ENCODE results near the gene TNFRSF21.
"Not testable (repeated sequence)": the region's sequence is repeated elsewhere in the genome, so short reads cannot be mapped to it uniquely, and the experiment has no call there.

TNFRSF21 gene

DNA sequence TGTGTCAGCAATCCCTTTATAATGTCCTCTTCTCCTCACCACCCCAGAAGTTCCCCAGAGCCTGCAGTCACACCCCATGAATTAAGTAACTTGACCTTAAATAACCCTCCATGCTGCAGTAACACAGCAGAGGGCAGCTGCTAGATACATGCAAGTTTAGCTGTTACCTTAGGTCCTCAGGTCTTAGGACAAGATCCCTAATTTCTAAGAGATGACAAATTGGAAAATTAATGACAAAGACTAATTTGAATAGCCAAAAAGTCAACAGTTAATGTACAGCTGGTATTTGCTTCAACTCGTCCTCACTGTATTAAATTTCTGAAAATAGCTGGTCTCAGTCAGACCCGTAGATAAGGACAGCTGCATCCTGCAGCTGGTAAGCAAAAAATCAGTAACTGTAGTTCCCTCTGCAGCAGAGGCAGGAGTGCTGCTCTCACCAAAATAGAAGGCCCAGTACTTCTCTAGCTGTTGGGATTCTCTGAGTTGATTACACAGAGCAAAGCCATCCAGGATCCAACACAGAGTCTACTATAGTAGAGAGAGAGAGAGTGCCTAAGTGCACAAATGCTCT, 62.4 kb downstream of the TNFRSF21 start:
- peak; percentile 9 for DNase-seq

DNA sequence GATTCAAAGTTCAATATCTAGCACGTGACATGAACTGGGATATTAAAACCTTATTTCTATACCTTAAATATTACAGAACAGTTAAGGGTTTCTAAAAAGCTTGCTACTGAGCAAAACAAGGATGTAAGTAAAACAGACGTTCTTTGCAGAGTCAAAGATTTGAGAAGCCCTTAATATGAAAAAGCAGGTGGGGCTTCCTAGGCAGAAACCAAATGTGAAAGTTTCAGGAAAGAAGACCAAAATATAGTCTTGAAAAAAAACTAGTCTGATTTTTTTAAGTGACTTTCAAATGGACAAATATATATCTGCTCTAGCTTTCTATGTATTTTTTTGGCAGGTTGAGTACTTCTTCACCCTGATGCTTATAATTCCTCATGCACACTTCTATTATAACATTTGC, 63.2 kb downstream of the TNFRSF21 start:
- no peak for DNase-seq

DNA sequence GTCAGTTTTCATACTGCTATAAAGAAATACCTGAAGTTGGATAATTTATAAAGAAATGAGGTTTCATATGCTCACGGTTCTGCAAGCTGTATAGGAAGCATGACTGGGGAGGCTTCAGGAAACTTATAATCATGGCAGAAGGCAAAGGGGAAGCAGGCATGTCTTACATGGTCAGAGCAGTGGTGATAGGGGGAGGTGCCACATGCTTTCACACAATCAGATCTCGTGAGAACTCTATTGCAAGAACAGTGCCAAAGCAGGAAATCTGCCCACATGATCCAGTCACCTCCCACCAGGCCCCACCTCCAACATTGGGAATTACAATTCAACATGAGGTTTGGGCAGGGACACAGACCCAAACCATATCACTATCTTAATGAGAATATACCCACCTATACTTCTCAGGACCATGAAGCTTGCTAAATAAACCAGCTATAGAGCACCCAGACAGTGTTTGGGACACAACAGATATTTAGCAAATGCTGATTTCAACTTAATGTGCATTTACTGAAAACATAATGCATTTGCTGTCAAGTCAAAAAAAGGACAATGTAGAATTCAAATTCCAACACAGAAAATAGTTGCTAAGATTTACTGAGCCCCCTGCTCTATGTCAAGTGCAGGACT, 63.8 kb downstream of the TNFRSF21 start:
- no peak for DNase-seq

DNA sequence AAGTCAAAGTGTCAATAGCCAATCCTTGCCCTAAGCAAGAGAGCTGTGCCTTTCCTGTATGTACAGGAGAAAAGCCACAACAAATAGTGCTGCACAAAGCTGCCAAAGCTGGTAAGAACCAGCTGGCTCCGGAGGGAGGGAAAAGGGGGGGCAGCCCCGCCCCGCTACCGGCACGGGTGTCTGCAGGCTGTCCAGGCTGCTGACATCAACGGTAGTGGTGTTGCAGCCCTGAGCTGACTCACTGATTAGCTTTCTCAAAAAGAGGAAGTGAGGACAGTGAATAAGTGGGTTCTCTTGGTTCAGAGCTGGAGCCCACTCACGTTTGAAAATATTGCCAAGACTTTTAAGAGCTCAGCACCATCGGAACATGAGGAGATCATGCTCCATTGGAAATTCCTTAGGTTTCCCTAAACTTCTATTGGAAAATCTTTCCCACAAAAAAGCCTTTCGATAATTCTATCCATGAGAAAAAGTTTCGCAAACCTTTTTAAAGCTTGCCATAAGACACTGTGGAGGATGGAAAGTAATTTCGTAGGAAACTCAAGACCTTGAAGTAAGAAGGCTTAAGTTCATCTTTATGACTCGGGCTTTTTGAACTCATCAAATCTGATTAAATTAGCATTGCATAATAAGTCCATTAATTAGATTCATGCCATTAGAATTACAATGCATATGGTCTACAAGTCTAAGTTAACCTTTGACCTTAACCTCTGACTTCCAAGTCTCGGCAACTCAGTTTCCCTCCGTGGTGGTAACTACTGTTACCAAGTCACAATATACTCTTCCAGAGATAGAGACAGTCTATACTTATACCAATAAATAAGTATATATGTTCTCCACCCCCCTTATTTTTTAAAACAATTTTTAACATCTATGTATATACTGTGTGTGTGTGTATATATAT, 67.0 kb downstream of the TNFRSF21 start:
- no peak for DNase-seq

DNA sequence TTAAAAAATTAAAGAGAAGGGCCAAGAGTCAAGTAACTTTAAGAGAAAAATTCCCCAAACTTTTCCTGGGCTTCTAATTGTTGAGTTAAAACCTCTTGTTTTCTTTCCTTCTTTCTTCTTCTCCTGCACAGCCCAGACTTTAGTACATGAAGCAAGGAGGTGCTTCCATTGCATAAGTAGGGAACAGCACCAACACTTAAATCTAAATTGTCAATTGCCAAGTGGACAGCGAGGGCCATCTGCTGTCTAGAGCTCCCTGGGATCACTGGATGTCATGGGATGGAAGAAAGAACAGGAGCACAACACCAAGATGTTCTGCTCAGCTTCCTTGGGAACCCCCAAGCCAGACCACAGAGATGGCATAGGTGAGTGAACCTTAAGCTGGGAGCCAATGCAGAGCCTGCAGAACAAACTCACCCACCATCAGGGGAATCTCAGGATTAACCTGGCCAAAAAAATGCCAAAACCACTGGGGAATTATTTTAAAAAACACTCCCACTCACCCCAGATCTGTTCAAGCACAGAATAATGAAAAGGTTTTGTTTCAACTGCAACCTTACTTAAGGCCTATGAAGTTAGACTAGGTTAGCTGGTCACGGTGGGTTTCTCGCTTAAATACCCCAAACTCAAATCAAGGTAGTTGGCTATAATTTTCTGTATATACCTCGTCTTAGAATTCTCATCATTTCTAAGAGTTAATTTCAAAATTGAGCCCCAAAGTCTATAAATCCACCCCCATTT, 67.8 kb downstream of the TNFRSF21 start:
- DNase-seq = no peak

DNA sequence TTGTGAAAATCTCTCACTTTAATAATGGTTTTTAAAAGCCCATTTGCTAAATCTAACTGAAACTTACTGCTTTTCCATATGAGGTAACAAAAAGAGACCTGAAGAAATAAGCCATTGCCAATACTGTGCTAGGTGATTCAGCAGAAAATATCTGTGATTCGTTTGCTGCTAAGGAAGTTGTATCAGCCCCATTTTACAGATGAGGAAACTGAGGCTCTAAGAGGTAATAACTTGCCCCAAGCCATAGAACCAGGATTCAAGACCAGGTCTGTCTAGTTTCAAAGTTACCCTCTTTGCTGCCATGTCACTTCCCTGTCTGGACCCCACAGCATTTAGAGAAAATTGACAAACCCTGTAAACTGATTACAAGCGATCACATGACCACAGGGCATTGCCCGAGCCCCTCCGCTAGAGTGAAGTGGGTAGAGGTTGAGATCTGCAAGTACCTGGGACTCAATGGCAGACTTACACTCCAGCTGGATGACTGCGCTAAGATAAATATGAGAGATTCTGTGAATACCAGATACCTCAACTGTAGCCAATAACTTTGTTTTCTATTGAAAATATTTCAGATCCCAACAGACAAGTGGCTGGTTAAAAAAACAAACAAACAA, 69.3 kb downstream of the TNFRSF21 start:
- DNase-seq = no peak

DNA sequence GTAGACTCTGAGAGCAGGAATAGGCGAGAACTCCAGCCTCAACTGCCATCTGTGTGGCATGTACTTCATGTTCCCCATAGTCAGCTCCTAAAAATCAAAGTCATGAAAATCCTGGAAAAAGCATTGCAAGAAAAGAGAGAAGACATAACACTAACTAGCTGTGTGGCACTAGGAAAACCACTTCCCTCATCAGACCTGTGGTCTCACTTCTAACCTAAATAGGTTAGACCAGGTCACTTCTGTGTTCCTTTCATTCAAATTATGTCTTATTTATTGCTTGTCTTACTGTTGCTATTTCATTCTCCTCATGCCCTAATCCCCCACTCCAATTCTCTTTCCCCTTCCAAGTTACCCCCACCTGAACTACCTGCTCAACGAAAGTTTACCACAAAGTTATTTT, 70.2 kb downstream of the TNFRSF21 start:
- DNase-seq = no peak

DNA sequence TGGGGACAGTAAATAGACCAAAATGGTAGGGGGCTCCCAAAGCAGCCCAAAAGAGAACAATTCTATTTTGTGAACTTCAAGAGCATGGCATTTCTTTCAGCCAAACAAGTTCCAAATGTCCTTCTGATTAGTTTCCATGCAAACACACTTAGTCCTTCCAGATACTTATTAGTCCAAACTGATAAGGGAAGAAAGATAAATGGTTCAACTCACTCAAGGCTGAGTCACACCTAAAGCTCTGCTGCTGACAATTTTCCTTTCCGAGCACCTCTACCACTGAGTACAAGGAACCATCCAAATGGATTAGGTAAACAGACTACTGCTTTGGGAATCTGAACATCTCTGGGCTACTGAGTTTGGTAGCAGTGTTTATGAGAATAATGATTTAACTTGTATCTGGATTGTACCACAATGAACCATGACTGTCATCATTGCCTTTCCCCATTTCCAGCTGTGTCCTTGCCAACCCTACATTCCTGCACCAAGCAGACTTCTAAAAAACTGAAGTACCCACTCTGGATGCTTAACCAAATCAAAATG, 71.2 kb downstream of the TNFRSF21 start:
- no peak for DNase-seq

DNA sequence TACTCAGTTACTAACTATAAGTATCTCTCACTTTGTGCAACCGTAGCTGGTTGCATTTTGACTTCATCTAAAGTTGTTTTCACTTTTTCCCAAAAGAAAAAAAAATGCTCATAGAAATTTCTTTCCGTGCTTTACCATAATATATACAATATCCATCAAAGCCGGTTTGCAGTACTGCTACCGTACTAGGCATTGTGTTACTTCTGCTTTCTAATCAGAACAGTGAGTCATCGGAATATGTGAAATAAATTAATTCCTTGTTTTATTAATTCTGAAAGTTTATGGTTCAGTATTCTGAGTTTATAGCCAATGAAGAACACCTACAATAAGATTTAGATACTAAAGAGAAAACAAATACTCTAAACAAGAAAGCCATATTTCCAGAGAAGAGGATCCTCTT, 72.5 kb downstream of the TNFRSF21 start:
- DNase-seq = no peak

DNA sequence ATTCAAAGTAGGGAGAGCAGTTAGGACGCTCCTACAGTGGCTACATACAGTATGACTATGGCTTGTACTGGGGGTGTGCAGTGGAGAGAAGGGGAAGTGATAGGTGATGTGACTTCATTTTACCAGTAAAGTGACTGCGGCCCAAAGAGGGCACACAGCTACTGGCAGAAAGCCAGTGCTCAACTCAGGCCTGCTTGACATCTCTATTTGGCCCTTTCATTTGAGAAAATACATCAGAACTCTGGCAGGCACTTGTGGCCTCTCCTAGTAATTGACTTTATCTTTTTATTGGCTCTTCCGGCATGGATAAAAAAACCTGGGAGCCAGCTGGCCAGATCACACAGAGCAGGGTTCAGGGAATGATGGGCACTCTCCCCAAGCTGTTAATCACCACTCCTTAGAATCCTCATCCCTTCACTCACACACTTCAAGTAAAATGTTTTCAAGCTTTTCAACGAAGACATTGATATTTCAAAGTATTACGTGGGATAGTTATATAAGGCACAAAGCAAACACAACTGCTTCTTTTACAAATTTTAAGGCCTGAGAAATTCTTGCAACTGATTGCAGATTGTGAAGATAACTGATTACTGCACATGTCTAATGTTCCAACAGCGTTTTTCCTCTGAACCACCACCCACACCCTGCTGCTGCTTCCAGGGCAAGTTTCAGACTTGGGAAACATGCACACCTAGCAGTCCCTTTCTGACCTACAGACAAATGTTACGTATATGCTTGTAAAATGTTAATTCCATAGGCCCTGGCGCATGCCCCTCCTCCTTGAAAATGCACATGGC, 73.5 kb downstream of the TNFRSF21 start:
- DNase-seq = peak; percentile 59

DNA sequence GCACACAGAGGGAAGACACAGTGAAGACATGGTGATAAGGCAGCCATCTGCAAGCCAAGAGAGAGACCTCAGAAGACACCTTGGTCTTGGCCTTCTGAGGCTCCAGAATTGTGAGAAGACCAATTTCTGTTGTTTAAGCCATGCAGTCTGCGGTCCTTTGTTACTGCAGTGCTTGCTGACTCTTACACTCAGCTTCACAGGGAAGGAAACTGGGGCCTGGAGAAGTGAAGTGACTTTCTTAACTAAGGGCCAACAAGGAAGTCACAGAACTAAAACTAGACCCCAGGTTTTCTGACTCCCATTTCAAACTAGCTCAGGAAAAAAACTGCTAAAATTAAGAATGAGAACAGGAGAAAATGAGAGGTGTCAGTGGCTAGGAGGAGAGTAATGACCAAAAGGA, 74.3 kb downstream of the TNFRSF21 start:
- no peak for DNase-seq

DNA sequence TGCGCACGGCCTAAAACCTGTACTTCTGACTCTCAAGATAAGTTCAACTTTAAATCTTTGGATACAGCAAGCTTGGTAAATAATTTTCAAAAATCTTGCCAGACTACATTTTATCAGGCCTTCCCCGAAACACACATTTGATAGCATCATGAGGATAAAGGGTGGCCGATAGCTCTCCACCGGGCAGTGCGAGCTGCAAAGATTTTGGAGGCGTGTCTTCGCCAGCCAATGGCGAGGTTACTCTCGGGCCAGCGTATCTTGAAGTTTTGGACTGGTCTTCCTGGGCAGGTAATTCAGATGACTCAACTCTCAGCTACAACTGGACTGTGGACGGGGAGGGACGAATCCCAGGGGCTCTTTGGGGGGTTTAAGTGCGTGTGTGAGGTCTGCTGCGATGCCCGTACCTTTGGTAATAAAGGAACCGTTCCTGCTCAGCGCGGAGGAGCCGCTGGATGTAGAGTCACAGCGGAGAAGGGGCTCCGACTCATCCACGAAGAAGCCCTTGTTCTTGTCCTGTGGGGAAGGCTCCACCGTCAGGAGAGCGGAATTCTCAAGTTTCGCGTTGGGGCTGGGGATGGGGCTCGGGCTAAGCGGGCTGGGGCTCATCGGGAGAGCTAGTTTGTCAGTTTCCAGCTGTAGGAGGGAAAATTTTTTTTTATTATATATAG, 75.3 kb downstream of the TNFRSF21 start:
- no peak for DNase-seq

DNA sequence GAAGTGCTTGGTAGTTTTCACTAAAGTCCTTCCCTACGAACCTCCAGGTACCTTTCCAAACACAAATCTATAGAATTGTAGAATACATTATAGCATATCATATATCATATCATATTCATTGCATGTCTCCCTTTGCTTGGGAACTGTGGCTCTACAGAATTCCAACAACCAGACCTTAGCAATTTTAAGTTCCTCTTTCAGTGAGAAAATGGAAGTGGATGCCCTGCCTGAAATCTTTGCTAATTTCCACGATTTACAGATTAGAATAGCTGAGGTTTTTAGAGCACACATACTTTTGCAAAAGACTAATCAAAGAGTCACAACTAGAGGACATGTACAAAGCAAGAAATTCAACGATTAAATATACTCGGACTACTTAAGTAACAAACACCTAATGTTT, 78.6 kb downstream of the TNFRSF21 start:
- DNase-seq = no peak

DNA sequence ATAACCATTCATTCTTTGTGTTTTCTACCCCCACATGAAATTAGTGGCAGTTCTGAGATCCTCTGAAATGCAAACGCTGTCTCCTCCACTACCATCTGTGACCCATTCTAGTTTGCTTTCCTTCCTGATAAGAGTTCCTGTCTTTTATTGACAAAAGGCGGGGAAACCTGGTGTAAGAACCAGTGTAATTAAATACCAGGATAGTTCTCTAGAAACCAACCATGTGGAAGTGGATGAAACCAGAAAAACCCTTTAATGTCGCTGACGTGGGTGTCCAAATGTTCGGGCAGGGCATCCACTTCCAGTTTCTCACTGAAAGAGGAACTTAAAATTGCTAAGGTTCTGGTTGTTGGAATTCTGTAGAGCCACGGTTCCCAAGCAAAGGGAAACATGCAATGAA, 79.1 kb downstream of the TNFRSF21 start:
- DNase-seq = no peak

DNA sequence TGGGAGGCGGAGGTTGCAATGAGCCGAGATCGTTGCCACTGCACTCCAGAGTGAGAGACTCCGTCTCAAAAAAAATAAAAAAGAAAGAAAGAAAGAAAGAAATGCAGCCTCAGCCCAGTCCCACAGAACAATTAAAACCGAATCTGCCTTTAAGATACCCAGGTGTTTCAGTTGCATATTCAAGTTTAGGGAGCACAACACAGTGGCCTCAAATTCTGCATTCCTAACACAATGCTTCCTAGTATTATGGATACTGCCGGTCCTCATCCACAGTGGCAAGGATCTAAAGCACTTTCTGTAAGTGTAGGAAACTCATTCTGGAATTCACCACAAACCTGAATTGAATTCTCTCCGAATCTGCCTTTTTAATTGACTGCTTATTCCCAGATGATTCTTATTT, 80.5 kb downstream of the TNFRSF21 start:
- DNase-seq = no peak

DNA sequence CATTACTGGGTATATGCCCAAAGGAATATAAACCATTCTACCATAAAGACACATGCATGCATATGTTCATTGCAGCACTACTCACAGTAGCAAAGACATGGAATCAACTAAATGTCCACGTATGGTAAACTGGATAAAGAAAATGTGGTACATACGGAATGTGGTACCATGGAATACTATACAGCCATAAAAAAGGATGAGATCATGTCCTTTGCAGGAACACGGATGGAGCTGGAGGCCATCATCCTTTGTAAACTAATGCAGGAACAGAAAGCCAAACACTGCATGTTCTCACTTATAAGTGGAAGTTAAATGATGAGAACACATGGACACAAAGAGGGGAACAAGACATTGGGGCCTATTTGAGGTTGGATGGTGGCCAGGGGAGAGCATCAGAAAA, 81.6 kb downstream of the TNFRSF21 start:
- not testable (repeated sequence) for DNase-seq

DNA sequence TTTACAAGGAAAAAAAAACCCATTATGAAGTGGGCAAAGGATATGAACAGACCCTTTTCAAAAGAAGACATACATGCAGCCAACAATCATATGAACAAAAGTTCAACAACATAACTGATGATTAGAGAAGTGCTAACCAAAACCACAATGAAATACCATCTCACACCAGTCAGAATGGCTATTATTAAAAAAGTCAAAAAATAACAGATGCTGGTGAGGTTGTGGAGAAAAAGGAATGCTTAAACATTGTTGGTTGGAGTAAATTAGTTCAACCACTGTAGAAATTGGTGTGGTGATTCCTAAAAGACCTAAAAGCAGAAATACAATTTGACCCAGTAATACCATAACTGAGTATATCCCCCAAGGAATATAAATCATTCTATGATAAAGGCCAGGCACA, 86.5 kb downstream of the TNFRSF21 start:
- DNase-seq = not testable (repeated sequence)

DNA sequence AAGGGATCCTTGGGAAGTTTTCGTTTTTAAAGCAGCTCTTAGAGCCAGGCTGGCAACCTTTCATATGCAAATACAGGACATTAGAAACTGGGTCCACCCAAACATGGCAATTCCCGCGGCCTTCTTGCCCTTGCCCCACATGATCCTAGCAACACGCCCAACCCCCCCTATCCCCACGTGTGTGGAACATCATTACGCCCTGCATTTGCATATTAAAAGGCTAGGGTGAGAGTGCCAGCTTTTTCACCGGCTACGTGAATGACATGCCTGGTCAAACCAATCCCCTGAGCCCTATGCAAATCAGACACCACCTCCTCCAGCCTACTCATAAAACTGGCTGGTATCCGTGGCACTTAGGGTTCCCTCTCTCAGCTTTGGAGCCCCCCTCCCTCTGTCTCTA, 88.1 kb downstream of the TNFRSF21 start:
- no peak for DNase-seq

DNA sequence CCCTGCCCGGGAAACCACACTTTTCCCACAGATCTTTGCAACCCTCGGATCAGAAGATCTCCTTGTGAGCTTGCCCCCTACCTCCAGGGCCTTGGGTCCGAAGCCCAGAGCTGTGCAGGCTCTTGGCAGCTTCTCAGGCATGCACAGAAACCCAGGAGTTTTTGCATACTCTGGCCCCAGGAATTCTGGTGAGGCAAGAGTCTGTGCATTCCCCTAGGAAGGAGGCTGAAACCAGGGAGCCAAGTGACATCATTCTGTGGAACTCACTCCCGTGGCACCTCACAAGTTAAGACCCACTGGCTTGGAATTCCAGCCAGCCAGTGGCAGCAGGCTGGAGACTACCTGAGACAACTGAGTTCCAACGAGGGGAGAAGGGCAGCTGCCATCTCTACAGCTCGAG, 100.1 kb downstream of the TNFRSF21 start:
- no peak for DNase-seq

DNA sequence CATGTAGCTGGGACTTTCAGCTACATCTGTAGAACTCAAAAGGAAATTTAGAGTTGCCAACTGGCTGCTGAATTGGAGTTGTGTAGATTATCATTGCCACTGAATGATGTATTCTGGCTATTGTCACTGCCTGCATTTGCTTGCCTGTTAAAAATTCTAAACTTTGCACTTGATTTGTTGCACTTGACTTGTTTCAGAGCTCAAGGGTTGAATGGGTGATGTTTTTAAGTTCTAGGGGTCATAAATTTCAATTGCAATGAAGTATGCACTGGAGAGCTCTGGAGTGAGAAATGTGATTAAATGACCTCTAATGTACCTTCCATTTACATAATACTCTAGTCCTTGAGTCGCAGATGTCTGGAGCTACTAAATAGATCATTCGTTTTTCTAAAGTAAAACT, 102.4 kb downstream of the TNFRSF21 start:
- peak; percentile 81 for DNase-seq

DNA sequence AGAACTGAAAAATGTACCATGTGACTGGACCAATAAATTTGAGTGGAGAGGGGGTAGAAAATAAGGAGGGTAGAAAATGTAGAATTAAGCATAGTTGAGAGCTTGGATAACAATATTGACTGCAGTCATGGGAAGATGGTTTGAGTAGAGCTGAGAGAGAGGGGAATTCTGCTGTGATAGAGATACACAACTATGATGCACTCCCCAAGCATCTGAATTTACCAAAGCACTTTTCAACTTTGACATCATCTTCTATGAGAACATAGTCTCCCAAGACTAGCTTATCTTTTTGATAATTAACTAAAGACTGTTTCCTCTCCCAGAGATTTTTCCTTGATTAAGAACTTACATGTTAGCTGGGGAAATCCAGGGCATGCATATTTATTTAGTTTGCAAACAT, 103.1 kb downstream of the TNFRSF21 start:
- DNase-seq = no peak

Measured in DMS79 (cell line).